Stimulated activated CD8-positive, alpha-beta memory T cell treated with anti-CD3 and anti-CD28 coated beads, Interleukin-12 subunit alpha, Interleukin-12 subunit beta, amount 100 ng/mL, for 4 hours (primary cell): ENCODE data around the gene NCOA3.

Experiments used
- DNase-seq: peaks from one replicate; pipeline ENCODE4 v3.0.0-alpha.2; 2020; ENCODE audit warnings: low read depth

The NCOA3 gene

DNA sequence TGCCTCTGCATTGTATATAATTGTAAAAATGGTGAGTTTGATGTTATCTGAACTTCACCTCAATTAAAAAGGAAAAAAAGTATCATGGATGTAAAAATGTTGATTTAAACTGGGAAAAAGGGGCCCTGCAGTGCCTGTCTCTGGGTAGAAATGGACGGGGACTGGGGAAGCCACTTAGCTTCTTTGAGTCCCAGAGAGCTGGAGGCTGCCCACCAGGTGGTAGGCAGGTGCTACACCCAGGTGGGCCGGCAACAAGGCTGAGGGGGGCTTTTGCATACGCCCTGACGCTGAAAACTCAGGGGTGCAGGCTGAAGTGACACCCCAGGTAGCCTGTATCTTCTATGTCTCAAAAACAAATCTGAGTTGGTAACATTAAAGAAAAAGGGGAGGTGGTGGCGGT lies 165.4 kb downstream of the NCOA3 start:
- no peak for DNase-seq

GRCh38 chr20:47667531-47668312 lies 166.0 kb downstream of the NCOA3 start:
- no peak for DNase-seq

DNA sequence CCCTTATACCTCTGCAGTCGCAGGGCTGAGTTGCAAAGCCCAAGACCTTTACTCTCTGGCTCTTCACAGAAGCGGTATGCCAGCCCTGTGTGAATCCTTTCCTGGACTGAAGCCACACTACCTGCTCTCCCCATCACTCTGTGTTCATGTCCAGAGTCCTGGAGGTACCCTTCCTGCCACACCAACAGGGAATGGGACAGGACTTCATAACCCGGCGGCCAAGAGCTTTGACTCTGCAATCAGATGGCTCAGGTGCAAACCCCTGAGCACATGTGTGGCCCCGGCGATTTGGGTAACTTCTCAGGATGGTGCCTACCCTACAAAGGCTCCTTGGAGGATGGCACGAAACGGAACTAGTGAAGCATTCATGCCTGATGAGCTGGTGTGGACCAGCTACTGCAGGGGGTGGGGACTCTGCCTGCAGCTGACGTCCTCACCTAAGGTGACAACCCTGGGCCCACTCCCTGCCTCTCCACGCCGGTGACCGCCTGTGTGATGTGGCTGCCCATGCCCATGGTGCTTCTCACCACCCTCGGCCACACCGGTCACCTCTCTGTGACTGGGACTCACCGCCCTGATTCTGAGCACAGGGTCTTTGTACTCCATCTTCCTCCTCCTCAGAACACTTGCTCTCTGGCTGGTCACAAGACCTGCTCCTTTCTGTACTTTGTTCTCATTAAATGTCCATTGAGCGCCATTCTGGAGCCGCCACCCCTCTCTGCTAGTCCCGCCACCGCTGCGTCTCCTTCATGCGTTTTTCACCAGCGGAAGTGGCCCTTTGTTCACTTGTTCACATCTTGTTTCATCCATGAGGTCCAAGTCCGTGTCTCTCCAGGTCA lies 166.8 kb downstream of the NCOA3 start:
- no peak for DNase-seq

- no peak for DNase-seq
Observed at GRCh38 chr20:47669152-47669425, 167.4 kb downstream of the NCOA3 start.

GRCh38 chr20:47669489-47669888 lies 167.8 kb downstream of the NCOA3 start:
- DNase-seq: no peak

- no peak for DNase-seq
Observed at GRCh38 chr20:47669927-47670890, 168.5 kb downstream of the NCOA3 start.

DNA sequence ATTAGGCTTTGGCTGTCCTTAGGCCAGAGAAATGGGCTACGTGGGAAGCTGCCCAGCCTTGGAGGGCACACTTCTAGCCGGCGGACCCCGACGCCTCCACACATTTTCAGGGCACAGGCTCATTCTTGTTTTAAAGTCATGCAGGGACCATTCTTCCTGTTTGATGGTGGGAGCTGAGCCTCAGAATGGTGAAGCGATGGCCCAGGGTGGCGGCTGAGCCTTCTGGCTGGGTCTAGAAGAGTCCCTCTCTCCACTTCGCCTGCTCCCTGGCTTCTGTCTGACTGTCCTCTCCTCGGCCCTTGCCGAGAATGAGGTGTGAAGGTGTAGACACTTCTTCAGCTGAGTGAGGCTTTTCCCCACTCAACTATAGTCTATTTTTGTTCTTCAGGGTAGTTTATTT lies 169.2 kb downstream of the NCOA3 start:
- DNase-seq: no peak

DNA sequence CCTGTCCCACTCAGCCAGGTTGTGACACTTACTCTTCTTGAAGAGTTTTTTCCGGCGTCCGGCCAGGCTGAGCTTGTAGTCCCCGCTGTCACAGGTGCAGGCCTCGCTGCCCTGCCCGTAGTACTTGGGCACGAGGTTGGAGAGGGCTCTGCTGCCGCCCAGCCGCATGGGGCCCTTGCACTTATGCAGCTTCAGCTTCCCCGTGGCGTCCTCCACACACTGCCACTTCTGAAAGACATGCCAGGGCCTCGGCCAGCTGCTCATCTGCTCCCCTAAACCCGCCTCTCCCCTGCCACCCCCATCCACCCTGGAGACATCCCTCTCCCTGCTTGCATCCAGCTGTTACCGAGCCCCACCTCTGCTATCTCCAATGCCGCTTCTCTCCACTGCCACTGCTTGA lies 170.5 kb downstream of the NCOA3 start:
- no peak for DNase-seq

GRCh38 chr20:47672886-47673670 lies 171.4 kb downstream of the NCOA3 start:
- DNase-seq: no peak

DNA sequence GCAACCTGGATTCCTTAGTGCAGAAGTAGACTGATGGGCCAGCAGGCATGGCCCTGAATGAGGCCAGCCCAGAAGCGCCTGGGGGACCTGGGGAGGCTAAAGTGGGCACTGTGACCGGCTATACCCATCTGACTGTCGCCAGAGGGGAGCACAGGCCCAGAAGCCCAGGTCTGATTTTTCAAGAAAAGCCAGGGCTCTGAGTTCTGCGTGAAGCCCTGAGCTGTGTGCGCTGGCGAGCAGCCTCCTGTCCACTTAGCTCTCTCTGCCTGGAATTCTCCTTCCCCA lies 171.9 kb downstream of the NCOA3 start:
- DNase-seq: no peak

- DNase-seq: no peak
Observed at GRCh38 chr20:47674145-47674544, 172.5 kb downstream of the NCOA3 start.

DNA sequence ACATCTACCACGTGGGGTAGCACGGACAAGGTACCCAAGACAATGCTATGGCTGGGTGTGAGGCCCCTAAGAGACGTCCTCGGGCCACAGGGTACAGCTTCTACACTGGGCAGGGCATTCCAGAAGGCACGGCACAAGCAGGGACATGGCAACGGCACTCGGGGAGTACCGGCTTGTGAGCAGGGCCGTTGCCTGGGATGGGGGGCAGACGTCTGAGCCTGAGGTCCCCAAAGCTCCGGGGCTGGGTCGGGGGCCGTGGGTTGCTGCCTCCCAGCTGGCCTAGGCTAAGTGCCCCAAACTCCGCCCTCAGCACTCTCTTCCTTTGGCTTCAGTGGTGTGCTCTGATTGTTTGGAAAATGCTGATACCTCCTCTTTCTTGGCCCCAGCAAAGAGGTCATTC lies 173.0 kb downstream of the NCOA3 start:
- DNase-seq: no peak

GRCh38 chr20:47675190-47676142 lies 173.8 kb downstream of the NCOA3 start:
- no peak for DNase-seq

GRCh38 chr20:47676219-47676721 lies 174.6 kb downstream of the NCOA3 start:
- DNase-seq: no peak

DNA sequence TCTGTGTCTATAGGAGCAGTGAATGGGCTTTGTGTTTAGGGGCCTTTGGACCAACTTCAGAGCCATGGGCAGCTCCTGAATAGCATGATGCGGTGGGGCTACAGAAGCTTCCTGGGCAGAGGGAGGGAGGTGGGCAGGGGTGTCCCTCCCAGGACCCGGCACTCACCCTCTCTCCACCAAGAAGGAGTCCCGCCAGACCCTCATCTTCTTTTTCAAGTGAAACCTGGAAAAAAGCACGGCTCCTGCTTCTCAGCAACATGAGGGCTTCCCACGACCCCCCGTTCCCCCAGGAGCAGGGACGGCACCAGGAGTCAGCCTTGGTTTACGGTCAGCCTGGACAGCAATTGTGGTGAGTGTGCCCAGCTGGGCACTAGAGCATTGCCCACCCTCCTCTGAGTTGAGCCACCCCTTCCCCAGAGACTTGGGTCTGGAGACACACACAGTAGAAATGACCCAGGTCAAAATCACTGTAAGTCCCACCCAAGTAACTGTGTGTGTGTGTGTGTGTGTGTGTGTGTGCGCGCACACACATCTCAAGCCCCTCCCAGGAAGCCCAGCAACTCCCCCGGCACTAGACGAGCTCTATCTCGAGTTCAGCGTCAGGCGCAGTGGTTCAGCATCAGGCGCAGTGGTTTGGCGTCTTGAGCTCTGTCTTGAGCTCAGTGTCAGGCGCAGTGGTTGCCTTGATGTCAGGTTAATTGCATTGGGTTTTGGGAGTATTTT lies 175.4 kb downstream of the NCOA3 start:
- DNase-seq: no peak

DNA sequence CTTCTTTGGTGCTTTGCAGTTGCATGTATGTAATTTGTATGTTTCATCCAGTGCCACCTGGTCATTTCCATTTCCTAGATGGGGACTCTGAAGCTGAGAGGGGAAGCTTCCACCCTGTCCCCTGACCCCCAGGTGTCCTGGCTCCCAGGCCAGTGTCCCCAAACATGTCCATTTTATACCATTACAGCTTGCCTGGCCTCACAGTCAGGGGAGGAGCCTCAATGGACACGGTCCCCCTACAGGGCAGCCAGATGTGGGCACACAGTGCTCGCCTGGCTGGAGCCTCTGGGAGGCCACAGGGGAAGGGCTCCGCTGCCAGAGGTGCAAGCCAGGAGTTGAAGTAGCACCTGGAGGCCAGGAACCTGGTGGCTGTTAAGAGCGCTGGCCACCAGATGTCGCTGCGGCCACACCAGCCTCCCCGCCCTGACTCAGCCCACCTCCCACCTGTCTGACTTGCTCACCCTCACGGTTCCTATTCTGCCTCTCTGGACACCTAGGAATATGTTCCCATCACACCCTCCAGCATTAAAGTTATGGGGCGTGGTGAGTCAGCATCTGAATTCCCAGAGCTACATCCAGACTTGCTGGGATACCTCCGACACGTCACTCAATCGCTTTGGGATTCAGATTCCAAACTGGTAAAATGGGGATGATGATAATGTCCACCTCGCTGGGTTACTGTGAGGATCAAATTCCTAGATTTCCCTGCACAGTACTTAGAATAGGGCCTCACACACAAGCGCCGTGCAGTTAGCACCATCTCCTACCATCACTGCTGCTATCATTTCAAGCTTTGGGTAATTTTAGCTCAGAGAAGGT lies 176.2 kb downstream of the NCOA3 start:
- DNase-seq: peak; percentile 37

- DNase-seq: no peak
Observed at GRCh38 chr20:47678536-47678935, 176.8 kb downstream of the NCOA3 start.

GRCh38 chr20:47679462-47679861 lies 177.8 kb downstream of the NCOA3 start:
- no peak for DNase-seq
